ENCODE results near the gene CPED1. TPM values are rescaled to one million over a fixed set of nuclear protein-coding genes. Genes with fewer than 3 reads are reported as not detected.

Gene CPED1
- total and polyA plus RNA-seq, 10 of the 15 experiments (the other 5 are each of a cell fraction or from before 2014, with no cell fraction given), result 0.01 to 0.77 (median 0.10) TPM; not detected in 1

- H3K36me3 ChIP-seq (ENCODE audit: control insufficient read depth in 2 of 2, insufficient read depth in 2 of 2, low read length in 1 of 2), result no peaks in the 10 kb centered on the region
- H3K79me2 ChIP-seq (ENCODE audit: control insufficient read depth, insufficient read depth, low read length), result no peaks in the 10 kb centered on the region
- no TSS peak for BruUV-seq (replicated peaks)
- peak; percentile 52 for FAIRE-seq
- H3K4me1 ChIP-seq (ENCODE audit: control insufficient read depth, insufficient read depth, low read length), result peaks cover 12% of the 10 kb centered on the region
- no peaks in the 10 kb centered on the region for H4K20me1 ChIP-seq (ENCODE audit: control insufficient read depth, insufficient read depth)
- in situ Hi-C loops (cut with MboI) (no loop called here), intact Hi-C loops (cut with micrococcal nuclease; ENCODE audit: unreplicated experiment) (no loop called here)
- no peaks in the 10 kb centered on the region for H3K27me3 ChIP-seq (replicated peaks in 1 of 2; ENCODE audit: control insufficient read depth in 2 of 2, insufficient read depth in 2 of 2, low read length in 1 of 2)
- DNase-seq (ENCODE audit: low read depth, low spot score), result peak; percentile 50
- ChIA-PET POLR2A (interaction anchor here (0.5 to 1.4 kb wide), 2 partner anchors 12 to 34 kb away, joined by 3 read pairs; no protein-coding TSS in a partner anchor), RAD21 (ENCODE audit: unreplicated experiment) (interaction anchor here (0.7 to 3.0 kb wide), 5 partner anchors 9 to 217 kb away, joined by 3 to 17 read pairs (median 3); no protein-coding TSS in a partner anchor), SMC1A (ENCODE audit: uncharacterized antibody, unreplicated experiment) (interaction anchor here (0.6 to 3.2 kb wide), 20 partner anchors 9 to 488 kb away, joined by 3 to 14 read pairs (median 4); no protein-coding TSS in a partner anchor), CTCF (interaction anchor here (0.6 to 2.4 kb wide), 8 partner anchors 10 to 137 kb away, joined by 3 to 10 read pairs (median 4); no protein-coding TSS in a partner anchor)
- ATAC-seq, result peak; percentile 91
- H2AFZ ChIP-seq (ENCODE audit: control insufficient read depth, low read depth, low read length), result peak overlapping the region; percentile 66
- no peaks in the 10 kb centered on the region; the same call in 1 of the 3 replicates for H3K9me3 ChIP-seq (replicated peaks; ENCODE audit: control insufficient read depth, insufficient read depth, low read length)
- H3K4me3 ChIP-seq, result no peak overlapping the region
- H3K27ac ChIP-seq (ENCODE audit: control insufficient read depth, insufficient read depth), result no peak overlapping the region
- no peak overlapping the region for H3K9ac ChIP-seq (ENCODE audit: control insufficient read depth, insufficient read depth, low read length)
- WGBS (ENCODE audit: insufficient coverage, insufficient replicate concordance, low lambda C conversion rate, missing lambda C conversion rate), result 47% methylated on average over 9 of the region's 9 CpGs
- peak overlapping the region; percentile 70 for H3K4me2 ChIP-seq (ENCODE audit: control insufficient read depth, insufficient read depth)
- no peak for TF ChIP-seq POLR2AphosphoS5 (IDR thresholded peaks at IDR 0.05; ENCODE audit: low read length)
- TF ChIP-seq STAT3 (IDR thresholded peaks at IDR 0.05; ENCODE audit: low read depth, low read length), result no peak
- TF ChIP-seq BMI1 (IDR thresholded peaks at IDR 0.05; ENCODE audit: borderline replicate concordance), result peak; percentile 39; the same call in 1 of the 2 replicates
- no peak; the same call in 1 of the 2 replicates for TF ChIP-seq MAX (IDR thresholded peaks at IDR 0.05; ENCODE audit: low read depth, low read length)
- TF ChIP-seq TCF7 (IDR thresholded peaks at IDR 0.05; ENCODE audit: borderline replicate concordance), result no peak
- no peak for TF ChIP-seq POU2F2 (IDR thresholded peaks at IDR 0.05; ENCODE audit: borderline replicate concordance, low read depth, low read length)
- no peak for TF ChIP-seq MTA3 (IDR thresholded peaks at IDR 0.05; ENCODE audit: borderline replicate concordance, low read length)
- no peak for TF ChIP-seq ZBTB4 (CRISPR knock-in tag; IDR thresholded peaks at IDR 0.05)
- TF ChIP-seq NFYB (IDR thresholded peaks at IDR 0.05; ENCODE audit: insufficient read depth, low read depth, low read length), result no peak
- TF ChIP-seq SMAD1 (IDR thresholded peaks at IDR 0.05; ENCODE audit: low read depth, partially characterized antibody), result no peak
- TF ChIP-seq IRF3 (IDR thresholded peaks at IDR 0.05), result no peak
- no peak for TF ChIP-seq RCOR1 (conservative IDR thresholded peaks at IDR 0.05; ENCODE audit: low read depth, low read length)
- TF ChIP-seq GABPA (IDR thresholded peaks at IDR 0.05; ENCODE audit: low read depth), result no peak
- TF ChIP-seq ZBTB40 (IDR thresholded peaks at IDR 0.05; ENCODE audit: borderline replicate concordance), result no peak
Observed at GRCh38 chr7:121313793-121314676, 325.5 kb downstream of the CPED1 start.
